ENCODE measurements around the gene PLAA. TPM values are rescaled to one million over a fixed set of nuclear protein-coding genes. Genes with fewer than 3 reads are reported as not detected.

Gene PLAA
- total RNA-seq, 4 donors from 2014 or later: 18.0 to 27.7 (median 23.8) TPM

DNA sequence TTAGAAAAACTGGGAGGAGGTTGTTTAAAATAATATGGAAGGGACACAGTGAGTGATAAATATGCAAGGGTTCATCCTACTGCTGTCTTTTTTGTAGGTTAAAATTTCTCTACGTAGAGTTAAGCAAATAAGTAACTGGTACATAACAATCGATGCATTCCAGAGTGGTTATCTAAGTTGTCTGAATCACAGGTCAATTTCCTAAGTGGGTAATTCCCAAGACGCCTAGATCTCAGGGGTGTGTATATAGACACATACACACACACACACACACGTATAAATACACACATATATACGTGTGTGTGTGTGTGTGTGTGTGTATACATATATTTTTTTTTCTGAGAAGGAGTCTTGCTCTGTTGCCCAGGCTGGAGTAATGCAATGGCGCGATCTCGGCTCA lies 76.8 kb downstream of the PLAA start:
- Histone ChIP-seq H3K9me3 (no peaks in the 10 kb centered on the region), H3K27me3 (no peaks in the 10 kb centered on the region), H3K36me3 (peaks cover 0 to 49% (median 0%) of the 10 kb centered on the region in 3 donors), H3K27ac (no peak overlapping the region), H3K4me3 (no peak overlapping the region), H3K4me1 (no peaks in the 10 kb centered on the region)
- 84 to 95% methylated on average over 8 of the region's 8 CpGs for WGBS, 2 donors
- no peak for DNase-seq
- intact Hi-C loops (cut with DNase I): no loop called here
- TF ChIP-seq, protein P1, sequence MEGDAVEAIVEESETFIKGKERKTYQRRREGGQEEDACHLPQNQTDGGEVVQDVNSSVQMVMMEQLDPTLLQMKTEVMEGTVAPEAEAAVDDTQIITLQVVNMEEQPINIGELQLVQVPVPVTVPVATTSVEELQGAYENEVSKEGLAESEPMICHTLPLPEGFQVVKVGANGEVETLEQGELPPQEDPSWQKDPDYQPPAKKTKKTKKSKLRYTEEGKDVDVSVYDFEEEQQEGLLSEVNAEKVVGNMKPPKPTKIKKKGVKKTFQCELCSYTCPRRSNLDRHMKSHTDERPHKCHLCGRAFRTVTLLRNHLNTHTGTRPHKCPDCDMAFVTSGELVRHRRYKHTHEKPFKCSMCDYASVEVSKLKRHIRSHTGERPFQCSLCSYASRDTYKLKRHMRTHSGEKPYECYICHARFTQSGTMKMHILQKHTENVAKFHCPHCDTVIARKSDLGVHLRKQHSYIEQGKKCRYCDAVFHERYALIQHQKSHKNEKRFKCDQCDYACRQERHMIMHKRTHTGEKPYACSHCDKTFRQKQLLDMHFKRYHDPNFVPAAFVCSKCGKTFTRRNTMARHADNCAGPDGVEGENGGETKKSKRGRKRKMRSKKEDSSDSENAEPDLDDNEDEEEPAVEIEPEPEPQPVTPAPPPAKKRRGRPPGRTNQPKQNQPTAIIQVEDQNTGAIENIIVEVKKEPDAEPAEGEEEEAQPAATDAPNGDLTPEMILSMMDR (IDR thresholded peaks at IDR 0.05): no peak
- TF ChIP-seq POLR2A (IDR thresholded peaks at IDR 0.05): no peak

DNA sequence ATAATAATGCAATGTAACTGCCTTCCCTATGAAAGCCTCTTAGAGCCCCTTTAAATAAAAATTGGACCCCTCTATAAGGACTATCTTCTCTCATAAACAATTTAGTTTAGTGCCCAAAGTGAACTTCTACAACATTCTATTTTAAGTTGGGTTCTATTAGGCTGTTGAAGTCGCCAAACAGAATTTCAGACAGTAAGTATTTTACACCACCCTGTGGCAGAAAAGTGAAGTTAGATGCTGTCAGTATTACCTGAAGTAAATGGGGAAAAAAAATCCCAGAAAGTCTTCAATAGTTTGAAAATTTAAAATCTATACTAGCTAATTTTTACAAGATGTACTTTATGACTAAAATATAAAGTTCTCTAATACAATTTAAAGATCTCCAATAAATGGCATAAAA lies 84.0 kb downstream of the PLAA start:
- H3K27ac ChIP-seq: no peak overlapping the region
- no peaks in the 10 kb centered on the region for H3K4me1 ChIP-seq
- H3K4me3 ChIP-seq: no peak overlapping the region
- no peak for DNase-seq
- peaks cover 0 to 56% (median 0%) of the 10 kb centered on the region in 3 donors for H3K36me3 ChIP-seq
- H3K27me3 ChIP-seq: no peaks in the 10 kb centered on the region
- no peak for TF ChIP-seq POLR2A (IDR thresholded peaks at IDR 0.05)
- TF ChIP-seq, protein P1 (IDR thresholded peaks at IDR 0.05): peak in 1 of 6 experiments; percentile 30
- intact Hi-C loops (cut with DNase I): no loop called here
- no peaks in the 10 kb centered on the region for H3K9me3 ChIP-seq
- 29 to 61% methylated on average over 1 of the region's 1 CpG for WGBS, 2 donors

DNA sequence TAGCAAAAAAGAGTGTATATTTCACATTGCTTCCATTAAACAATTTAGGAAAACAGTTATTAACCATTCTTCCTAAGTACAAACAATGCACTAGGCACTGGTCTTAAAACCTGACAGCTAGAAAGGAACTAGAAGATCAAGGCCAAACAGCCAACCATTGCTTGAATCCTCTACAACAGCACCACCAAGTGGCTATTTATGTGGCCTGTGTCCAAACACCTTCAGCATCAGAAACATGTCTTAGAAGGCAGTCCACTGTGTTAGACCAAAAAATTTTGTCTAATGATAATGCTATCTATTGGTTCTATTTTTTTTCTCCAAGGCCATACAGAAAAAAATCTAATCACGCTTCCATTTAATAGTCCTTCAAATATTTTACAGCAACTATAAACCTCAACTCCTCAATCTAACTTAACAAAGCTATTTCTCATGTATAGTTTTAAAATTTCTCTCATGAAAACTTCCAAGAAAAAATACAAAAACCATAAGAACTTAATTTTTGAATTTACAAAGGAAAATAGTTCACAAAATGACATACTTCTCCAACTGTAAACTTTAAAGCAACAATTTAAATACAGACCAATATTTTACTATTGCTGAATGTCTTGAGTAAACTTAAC lies 90.5 kb downstream of the PLAA start:
- intact Hi-C loops (cut with DNase I): no loop called here
- Histone ChIP-seq H3K36me3 (peaks cover 0 to 95% (median 0%) of the 10 kb centered on the region in 3 donors), H3K27me3 (no peaks in the 10 kb centered on the region), H3K4me1 (no peaks in the 10 kb centered on the region), H3K9me3 (no peaks in the 10 kb centered on the region), H3K4me3 (no peak overlapping the region), H3K27ac (no peak overlapping the region)
- WGBS, 2 donors: 72 to 88% methylated on average over 1 of the region's 1 CpG
- TF ChIP-seq POLR2A (IDR thresholded peaks at IDR 0.05): no peak
- TF ChIP-seq, protein P1 (IDR thresholded peaks at IDR 0.05): peak in 5 of 6 experiments; percentile 19 to 62 (median 21)
- no peak for DNase-seq

Small RNA genes within 50 kb of the gene (small RNA-seq; reads per million reads assigned to genes)
- gene RN7SL100P: 0 reads per million in 4 donors

Other genes with a start within 250 kb of the PLAA start
- gene CAAP1, start 54.4 kb downstream of the PLAA start, total RNA-seq: 10 to 100 TPM in 3 of 4 donors, 1 to 10 TPM in 1; 9.6 to 22.7 (median 19.7) TPM
- gene IFT74, start 9.2 kb upstream of the PLAA start, total RNA-seq: 10 to 100 TPM in 2 of 4 donors, 1 to 10 TPM in 2; 6.0 to 17.2 (median 11.8) TPM
- not detected for gene LRRC19, start 58.4 kb upstream of the PLAA start, total RNA-seq
- 1 to 10 TPM in 3 of 4 donors, under 1 TPM in 1; 0.72 to 7.4 (median 4.0) TPM for gene TEK, start 162.0 kb upstream of the PLAA start, total RNA-seq